Astrocyte (in vitro differentiated cells and primary cell): ENCODE results near the gene ANKEF1. TPM values are rescaled to one million over a fixed set of nuclear protein-coding genes. Genes with fewer than 3 reads are reported as not detected.

Experiments
- DNase-seq: peaks from one replicate; pipeline ENCODE4 v3.0.0-alpha.2; 2010; ENCODE audit warnings: low read depth
- FAIRE-seq: peaks from 2 replicates; lab custom pipeline; 2011; peaks lifted over from hg19 to GRCh38; lab: Jason Lieb, UNC
- H2AFZ ChIP-seq: 2 replicates; pipeline ENCODE4 v1.6.0; 2012; ENCODE audit warnings: low read depth, low read length, inconsistent platforms
- H3K27ac ChIP-seq: 2 replicates; pipeline ENCODE4 v1.5.1; 2011; ENCODE audit warnings: low read depth, low read length, inconsistent platforms
- H3K27me3 ChIP-seq: 2 replicates; pipeline ENCODE4 v1.6.0; 2011; ENCODE audit warnings: low read length, inconsistent platforms; ENCODE audit not compliant: insufficient read depth
- H3K36me3 ChIP-seq: 2 replicates; pipeline ENCODE4 v1.5.1; 2011; ENCODE audit warnings: low read length, inconsistent platforms; ENCODE audit not compliant: insufficient read depth
- H3K4me1 ChIP-seq: 2 replicates; pipeline ENCODE4 v1.5.1; 2011; ENCODE audit warnings: low read length, inconsistent platforms; ENCODE audit not compliant: insufficient read depth
- H3K4me2 ChIP-seq: 2 replicates; pipeline ENCODE4 v1.6.0; 2012; ENCODE audit warnings: low read length, inconsistent platforms
- H3K4me3 ChIP-seq: 2 replicates; pipeline ENCODE4 v1.5.1; 2011; ENCODE audit warnings: low read depth, mild to moderate bottlenecking, low read length, inconsistent platforms; ENCODE audit not compliant: insufficient read depth
- H3K79me2 ChIP-seq: 2 replicates; pipeline ENCODE4 v1.6.0; 2012; ENCODE audit warnings: mild to moderate bottlenecking, low read length, inconsistent platforms; ENCODE audit not compliant: insufficient read depth
- H3K9ac ChIP-seq: 2 replicates; pipeline ENCODE4 v1.6.0; 2012; ENCODE audit warnings: mild to moderate bottlenecking, low read length, inconsistent platforms
- H3K9me3 ChIP-seq: 2 replicates; pipeline ENCODE4 v1.5.1; 2012; ENCODE audit warnings: low read depth, mild to moderate bottlenecking, low read length, inconsistent platforms; ENCODE audit not compliant: insufficient read depth
- H4K20me1 ChIP-seq: 2 replicates; pipeline ENCODE4 v1.6.0; 2012; ENCODE audit warnings: low read length, inconsistent platforms; ENCODE audit not compliant: insufficient read depth
- H3K27ac Mint-ChIP-seq: one replicate; pipeline ENCODE4 v1.8.0; 2021; ENCODE audit warnings: mild to moderate bottlenecking, mixed read lengths; ENCODE audit not compliant: unreplicated experiment
- H3K27me3 Mint-ChIP-seq: one replicate; pipeline ENCODE4 v1.8.0; 2021; ENCODE audit warnings: low read depth, mixed read lengths; ENCODE audit not compliant: unreplicated experiment
- H3K36me3 Mint-ChIP-seq: one replicate; pipeline ENCODE4 v1.8.0; 2021; ENCODE audit warnings: low read depth, mixed read lengths; ENCODE audit not compliant: unreplicated experiment
- H3K4me1 Mint-ChIP-seq: one replicate; pipeline ENCODE4 v1.8.0; 2021; ENCODE audit warnings: low read depth, mixed read lengths; ENCODE audit not compliant: unreplicated experiment
- H3K4me3 Mint-ChIP-seq: one replicate; pipeline ENCODE4 v1.8.0; 2021; ENCODE audit warnings: mild to moderate bottlenecking, moderate library complexity, mixed read lengths; ENCODE audit not compliant: unreplicated experiment
- H3K9me3 Mint-ChIP-seq: one replicate; pipeline ENCODE4 v1.8.0; 2021; ENCODE audit warnings: mild to moderate bottlenecking, mixed read lengths; ENCODE audit not compliant: unreplicated experiment
- CTCF ChIP-seq: IDR thresholded peaks from 2 replicates; pipeline ENCODE4 v1.5.1; 2011; ENCODE audit warnings: low read depth, mild to moderate bottlenecking, inconsistent platforms, low read length, moderate library complexity; ENCODE audit not compliant: insufficient read depth
- EZH2 ChIP-seq: IDR thresholded peaks from 2 replicates; pipeline ENCODE4 v1.6.1; 2012; ENCODE audit warnings: mild to moderate bottlenecking, low read length, inconsistent platforms; ENCODE audit not compliant: insufficient read depth
- total RNA-seq: library from RNA; stranded (reverse); gene quantifications from 2 replicates; pipeline ENCODE4 v1.2.1, GENCODE V29; 2021

ANKEF1 gene
- total RNA-seq, 1 donor from 2014 or later, result 3.4 TPM

GRCh38 chr20:10077081-10077471, 42.3 kb downstream of the ANKEF1 start:
- Histone ChIP-seq H3K27ac (no peak overlapping the region), H2AFZ (no peak overlapping the region), H3K36me3 (no peaks in the 10 kb centered on the region), H3K9ac (no peak overlapping the region), H3K27me3 (no peaks in the 10 kb centered on the region), H3K4me2 (peak overlapping the region; percentile 14), H3K79me2 (no peaks in the 10 kb centered on the region), H4K20me1 (no peaks in the 10 kb centered on the region), H3K9me3 (no peaks in the 10 kb centered on the region), H3K4me1 (peaks cover 12% of the 10 kb centered on the region), H3K4me3 (no peak overlapping the region)
- Mint-ChIP-seq H3K9me3 (no peaks in the 10 kb centered on the region), H3K36me3 (no peaks in the 10 kb centered on the region), H3K27me3 (peaks cover 1% of the 10 kb centered on the region), H3K4me3 (no peak overlapping the region), H3K27ac (no peak overlapping the region), H3K4me1 (peaks cover 20% of the 10 kb centered on the region)
- no peak for FAIRE-seq
- no peak for DNase-seq
- TF ChIP-seq EZH2, result no peak
- TF ChIP-seq CTCF, result peak; percentile 26

GRCh38 chr20:10077886-10078285, 43.1 kb downstream of the ANKEF1 start:
- H3K4me3 Mint-ChIP-seq, result no peak overlapping the region
- H3K27ac Mint-ChIP-seq, result no peak overlapping the region
- DNase-seq (no peak), FAIRE-seq (no peak)
- Histone ChIP-seq H3K4me1 (peaks cover 12% of the 10 kb centered on the region), H3K36me3 (no peaks in the 10 kb centered on the region), H3K27me3 (no peaks in the 10 kb centered on the region), H3K4me3 (no peak overlapping the region), H3K9ac (no peak overlapping the region), H3K4me2 (no peak overlapping the region), H3K9me3 (no peaks in the 10 kb centered on the region), H3K27ac (no peak overlapping the region), H3K79me2 (no peaks in the 10 kb centered on the region), H4K20me1 (no peaks in the 10 kb centered on the region), H2AFZ (no peak overlapping the region)
- H3K4me1 Mint-ChIP-seq, result peaks cover 20% of the 10 kb centered on the region
- TF ChIP-seq CTCF, result no peak
- no peak for TF ChIP-seq EZH2
- peaks cover 1% of the 10 kb centered on the region for H3K27me3 Mint-ChIP-seq
- no peaks in the 10 kb centered on the region for H3K36me3 Mint-ChIP-seq
- H3K9me3 Mint-ChIP-seq, result no peaks in the 10 kb centered on the region

GRCh38 chr20:10078403-10078802, 43.6 kb downstream of the ANKEF1 start:
- no peaks in the 10 kb centered on the region for H3K79me2 ChIP-seq
- H4K20me1 ChIP-seq, result no peaks in the 10 kb centered on the region
- DNase-seq, result no peak
- no peak overlapping the region for H3K4me2 ChIP-seq
- H3K9ac ChIP-seq, result no peak overlapping the region
- Mint-ChIP-seq H3K9me3 (no peaks in the 10 kb centered on the region), H3K4me3 (no peak overlapping the region), H3K27ac (no peak overlapping the region), H3K36me3 (no peaks in the 10 kb centered on the region), H3K27me3 (peaks cover 1% of the 10 kb centered on the region), H3K4me1 (peaks cover 20% of the 10 kb centered on the region)
- no peak for FAIRE-seq
- no peaks in the 10 kb centered on the region for H3K27me3 ChIP-seq
- TF ChIP-seq EZH2 (no peak), CTCF (no peak)
- H3K36me3 ChIP-seq, result no peaks in the 10 kb centered on the region
- H2AFZ ChIP-seq, result no peak overlapping the region
- no peak overlapping the region for H3K27ac ChIP-seq
- H3K4me3 ChIP-seq, result no peak overlapping the region
- H3K9me3 ChIP-seq, result no peaks in the 10 kb centered on the region
- peaks cover 12% of the 10 kb centered on the region for H3K4me1 ChIP-seq
